ENCODE data around the gene ZNF688.

DNA sequence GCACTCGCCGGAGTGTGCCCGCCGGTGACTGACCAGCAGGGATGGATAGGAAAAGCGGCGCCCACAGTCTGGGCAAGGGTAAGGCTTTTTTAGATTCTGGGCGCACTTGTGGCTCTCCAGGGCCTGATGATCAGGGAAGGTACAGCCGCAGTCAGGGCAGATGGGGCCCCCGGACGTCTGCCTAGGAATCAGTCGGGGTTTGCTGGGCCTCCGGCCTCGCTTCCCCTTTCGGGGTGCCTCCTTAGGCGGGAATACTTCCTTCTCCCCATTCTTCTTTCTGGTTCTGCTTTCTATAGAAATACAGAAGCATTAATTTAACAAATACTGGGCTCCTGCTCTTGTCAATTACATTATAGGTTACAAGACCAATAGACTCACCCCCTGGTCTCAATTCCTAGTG, 33.6 kb upstream of the ZNF688 start:
- TF ChIP-seq ZNF565 (CRISPR knock-in tag; conservative IDR thresholded peaks at IDR 0.05; ENCODE audit: low read depth): no peak
- no peak for TF ChIP-seq ZNF70 (CRISPR knock-in tag; IDR thresholded peaks at IDR 0.05)
- TF ChIP-seq CSRNP3 (CRISPR knock-in tag; IDR thresholded peaks at IDR 0.05): no peak
- no peak for TF ChIP-seq RARB (CRISPR knock-in tag; IDR thresholded peaks at IDR 0.05)
- no peak for TF ChIP-seq ZFP30 (CRISPR knock-in tag; IDR thresholded peaks at IDR 0.05)
- no peak for TF ChIP-seq ESRRG (CRISPR knock-in tag; IDR thresholded peaks at IDR 0.05)
- TF ChIP-seq CSDC2 (CRISPR knock-in tag; IDR thresholded peaks at IDR 0.05): no peak
- TF ChIP-seq ISL1 (CRISPR knock-in tag; IDR thresholded peaks at IDR 0.05): no peak
- TF ChIP-seq POU6F1 (CRISPR knock-in tag; IDR thresholded peaks at IDR 0.05; ENCODE audit: borderline replicate concordance, low read depth): no peak
